ENCODE results near the gene UNC13B. TPM values are rescaled to one million over a fixed set of nuclear protein-coding genes. Genes with fewer than 3 reads are reported as not detected.
A peak's percentile ranks its signal among the peaks of the same experiment; 100 is the strongest.

The UNC13B gene
- total RNA-seq, 1 experiment from 2014 or later = 48.2 TPM

- peak; percentile 43 for DNase-seq
- Histone ChIP-seq H2BK15ac (ENCODE audit: low read depth, low read length) (no peak overlapping the region), H4K91ac (ENCODE audit: insufficient read length, low read depth, low read length) (no peak overlapping the region), H2AK5ac (ENCODE audit: insufficient read length, low read length) (no peak overlapping the region), H4K20me1 (ENCODE audit: control insufficient read depth, insufficient read depth, insufficient read length) (no peaks in the 10 kb centered on the region), H3K79me1 (ENCODE audit: insufficient read depth, low read depth, low read length, poor library complexity, severe bottlenecking) (no peaks in the 10 kb centered on the region), H3K9ac (ENCODE audit: extremely low read depth, insufficient read length, low read length) (no peak overlapping the region), H3K27me3 (ENCODE audit: insufficient read depth, low read length) (no peaks in the 10 kb centered on the region), H3K4ac (ENCODE audit: low read depth, low read length) (no peak overlapping the region), H2BK5ac (ENCODE audit: insufficient read length, low read length) (no peak overlapping the region), H2BK12ac (ENCODE audit: insufficient read length, low read depth, low read length) (no peak overlapping the region), H3K56ac (ENCODE audit: insufficient read length, low read depth, low read length) (no peak overlapping the region), H3T11ph (ENCODE audit: low read length) (no peak overlapping the region), H2BK20ac (ENCODE audit: low read depth, low read length, poor library complexity, severe bottlenecking) (no peak overlapping the region), H4K8ac (replicated peaks; ENCODE audit: insufficient read length, low read depth, low read length) (no peak overlapping the region), H2BK120ac (ENCODE audit: low read depth, low read length, poor library complexity, severe bottlenecking) (no peak overlapping the region), H3K18ac (ENCODE audit: insufficient read length, low read depth, low read length) (no peak overlapping the region), H3K23ac (ENCODE audit: insufficient read length, low read depth, low read length) (peak overlapping the region; percentile 74), H2AFZ (ENCODE audit: low read length) (no peak overlapping the region), H3K4me1 (ENCODE audit: insufficient read depth, low read length) (no peaks in the 10 kb centered on the region), H3K27ac (ENCODE audit: insufficient read length, low read depth, low read length) (no peak overlapping the region), H3K23me2 (ENCODE audit: insufficient read length, low read depth, low read length, poor library complexity, severe bottlenecking) (no peaks in the 10 kb centered on the region), H3K9me3 (ENCODE audit: control insufficient read depth, low read depth, low read length) (no peaks in the 10 kb centered on the region), H4K5ac (ENCODE audit: insufficient read length, low read depth, low read length) (no peak overlapping the region), H3K14ac (ENCODE audit: insufficient read depth, low read length) (no peak overlapping the region; the same call in 1 of the 2 replicates), H3K4me2 (ENCODE audit: insufficient read depth, insufficient read length, low read length) (no peak overlapping the region), H3K79me2 (ENCODE audit: insufficient read depth, low read length) (no peaks in the 10 kb centered on the region)
- Mint-ChIP-seq H3K27ac (peak overlapping the region in 1 of 3 experiments; percentile 3; a peak in 2 of 7 replicates), H3K9me3 (no peaks in the 10 kb centered on the region), H3K4me3 (no peak overlapping the region), H3K4me1 (peaks cover 7% of the 10 kb centered on the region in 2 experiments), H3K27me3 (ENCODE audit: low read depth) (no peaks in the 10 kb centered on the region), H3K36me3 (ENCODE audit: insufficient read depth in 1 of 3, low read depth in 3 of 3) (no peaks in the 10 kb centered on the region)
- WGBS (ENCODE audit: extremely low coverage, insufficient read length, low lambda C conversion rate) = no CpG with 5 or more reads among the region's 5 CpGs
- no peak for TF ChIP-seq CTCF (conservative IDR thresholded peaks at IDR 0.05)
Measured at GRCh38 chr9:35341585-35341984, 179.8 kb downstream of the UNC13B start.
